ENCODE data around the gene CSF3. TPM values are rescaled to one million over a fixed set of nuclear protein-coding genes. Genes with fewer than 3 reads are reported as not detected.

CSF3 gene
- total RNA-seq, 1 experiment from 2014 or later: not detected

DNA sequence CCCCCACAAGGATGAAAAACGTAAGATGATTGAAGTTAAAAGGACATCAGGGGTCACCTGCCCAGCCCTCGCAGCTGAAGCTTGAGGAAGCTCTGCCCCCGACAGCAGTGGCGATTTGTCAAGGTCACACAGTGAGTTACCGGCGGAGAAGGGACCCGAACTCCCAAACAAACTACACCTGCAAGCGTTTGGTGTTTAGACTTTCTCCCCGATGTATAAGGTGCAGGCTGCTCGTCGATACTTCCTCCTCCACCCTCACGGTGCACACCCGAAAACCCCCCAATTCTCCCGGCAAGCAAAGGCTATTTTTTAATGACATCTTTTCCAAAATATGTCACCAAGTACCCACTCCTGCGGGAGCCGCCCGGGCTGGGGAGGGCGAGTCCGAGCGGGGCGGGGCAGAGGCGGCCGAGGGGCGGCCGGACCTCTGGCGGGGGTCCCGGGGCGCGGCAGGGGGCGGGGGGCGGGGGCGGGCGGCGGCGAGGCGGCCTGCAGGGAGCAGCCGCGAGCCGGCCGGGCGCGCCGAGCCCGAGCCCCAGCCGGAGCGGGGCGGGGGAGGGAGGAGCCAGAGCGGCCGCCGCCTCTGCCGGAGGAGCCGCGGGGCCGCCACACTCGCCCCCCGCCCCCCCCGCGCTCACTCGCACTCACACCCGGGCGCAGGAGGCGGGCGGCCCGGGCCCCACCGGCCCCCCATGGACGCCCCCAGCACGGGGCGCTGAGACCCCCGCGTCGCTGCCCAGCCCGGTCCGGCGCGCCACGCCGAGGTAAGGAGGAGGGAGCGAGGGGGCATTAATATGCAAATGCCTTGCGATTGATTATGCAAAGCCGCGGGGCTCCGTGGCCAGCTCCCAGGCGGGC is 47.3 kb downstream of the CSF3 start, which contains the start of gene THRA:
Gene THRA, plus strand, starts transcription at position 637 of the 858 bp plus-strand sequence. CDS start 11,524 bp downstream, outside the sequence.
- Histone ChIP-seq H3K23ac (ENCODE audit: insufficient read length, low read depth, low read length) (no peak within 1 kb of the TSS), H3K4me2 (ENCODE audit: insufficient read depth, insufficient read length, low read length) (peak within 1 kb of the TSS; percentile 83), H3K79me1 (ENCODE audit: insufficient read depth, low read depth, low read length, poor library complexity, severe bottlenecking) (no peaks in the 10 kb centered on the region), H4K91ac (ENCODE audit: insufficient read length, low read depth, low read length) (no peak within 1 kb of the TSS), H2AFZ (ENCODE audit: low read length) (no peak within 1 kb of the TSS), H3K27me3 (ENCODE audit: insufficient read depth, low read length) (peaks cover 2% of the 10 kb centered on the region; the same call in 1 of the 2 replicates), H3K4ac (ENCODE audit: low read depth, low read length) (no peak within 1 kb of the TSS), H2BK12ac (ENCODE audit: insufficient read length, low read depth, low read length) (no peak within 1 kb of the TSS), H2BK120ac (ENCODE audit: low read depth, low read length, poor library complexity, severe bottlenecking) (no peak within 1 kb of the TSS), H2BK15ac (ENCODE audit: low read depth, low read length) (no peak within 1 kb of the TSS), H2AK5ac (ENCODE audit: insufficient read length, low read length) (no peak within 1 kb of the TSS), H3K23me2 (ENCODE audit: insufficient read length, low read depth, low read length, poor library complexity, severe bottlenecking) (peaks cover 9% of the 10 kb centered on the region), H3K4me1 (ENCODE audit: insufficient read depth, low read length) (peaks cover 10% of the 10 kb centered on the region), H3K56ac (ENCODE audit: insufficient read length, low read depth, low read length) (no peak within 1 kb of the TSS), H3K9ac (ENCODE audit: extremely low read depth, insufficient read length, low read length) (no peak within 1 kb of the TSS), H4K8ac (replicated peaks; ENCODE audit: insufficient read length, low read depth, low read length) (no peak within 1 kb of the TSS), H3K27ac (ENCODE audit: insufficient read length, low read depth, low read length) (no peak within 1 kb of the TSS), H3T11ph (ENCODE audit: low read length) (no peak within 1 kb of the TSS), H3K18ac (ENCODE audit: insufficient read length, low read depth, low read length) (peak within 1 kb of the TSS; percentile 76), H3K14ac (ENCODE audit: insufficient read depth, low read length) (peak within 1 kb of the TSS; percentile 91; the same call in 1 of the 2 replicates), H3K9me3 (ENCODE audit: control insufficient read depth, low read depth, low read length) (no peaks in the 10 kb centered on the region), H4K20me1 (ENCODE audit: control insufficient read depth, insufficient read depth, insufficient read length) (no peaks in the 10 kb centered on the region), H2BK5ac (ENCODE audit: insufficient read length, low read length) (no peak within 1 kb of the TSS), H2BK20ac (ENCODE audit: low read depth, low read length, poor library complexity, severe bottlenecking) (no peak within 1 kb of the TSS), H4K5ac (ENCODE audit: insufficient read length, low read depth, low read length) (no peak within 1 kb of the TSS), H3K79me2 (ENCODE audit: insufficient read depth, low read length) (no peaks in the 10 kb centered on the region)
- peak within 1 kb of the TSS in 2 of 3 experiments; percentile 82 to 85; a peak in 3 of 7 replicates for H3K27ac Mint-ChIP-seq
- no CpG with 5 or more reads among the region's 83 CpGs for WGBS (ENCODE audit: extremely low coverage, insufficient read length, low lambda C conversion rate)
- no peaks in the 10 kb centered on the region; a peak in 1 of 7 replicates for H3K36me3 Mint-ChIP-seq (ENCODE audit: insufficient read depth in 1 of 3, low read depth in 3 of 3)
- H3K27me3 Mint-ChIP-seq (ENCODE audit: low read depth): peaks cover 39% of the 10 kb centered on the region
- TF ChIP-seq, protein P1, sequence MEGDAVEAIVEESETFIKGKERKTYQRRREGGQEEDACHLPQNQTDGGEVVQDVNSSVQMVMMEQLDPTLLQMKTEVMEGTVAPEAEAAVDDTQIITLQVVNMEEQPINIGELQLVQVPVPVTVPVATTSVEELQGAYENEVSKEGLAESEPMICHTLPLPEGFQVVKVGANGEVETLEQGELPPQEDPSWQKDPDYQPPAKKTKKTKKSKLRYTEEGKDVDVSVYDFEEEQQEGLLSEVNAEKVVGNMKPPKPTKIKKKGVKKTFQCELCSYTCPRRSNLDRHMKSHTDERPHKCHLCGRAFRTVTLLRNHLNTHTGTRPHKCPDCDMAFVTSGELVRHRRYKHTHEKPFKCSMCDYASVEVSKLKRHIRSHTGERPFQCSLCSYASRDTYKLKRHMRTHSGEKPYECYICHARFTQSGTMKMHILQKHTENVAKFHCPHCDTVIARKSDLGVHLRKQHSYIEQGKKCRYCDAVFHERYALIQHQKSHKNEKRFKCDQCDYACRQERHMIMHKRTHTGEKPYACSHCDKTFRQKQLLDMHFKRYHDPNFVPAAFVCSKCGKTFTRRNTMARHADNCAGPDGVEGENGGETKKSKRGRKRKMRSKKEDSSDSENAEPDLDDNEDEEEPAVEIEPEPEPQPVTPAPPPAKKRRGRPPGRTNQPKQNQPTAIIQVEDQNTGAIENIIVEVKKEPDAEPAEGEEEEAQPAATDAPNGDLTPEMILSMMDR (conservative IDR thresholded peaks at IDR 0.05): no peak
- DNase-seq: peak; percentile 78
- H3K4me1 Mint-ChIP-seq: peaks cover 50 to 78% of the 10 kb centered on the region in 2 experiments
- peak within 1 kb of the TSS; percentile 77 to 91 for H3K4me3 Mint-ChIP-seq
- H3K9me3 Mint-ChIP-seq: no peaks in the 10 kb centered on the region; a peak in 1 of 5 replicates

Data from H9 (cell line).